ENCODE measurements around the gene SNTB2. TPM values are rescaled to one million over a fixed set of nuclear protein-coding genes. Genes with fewer than 3 reads are reported as not detected.

SNTB2 gene
- total RNA-seq, 1 experiment from 2014 or later = 20.2 TPM

GRCh38 chr16:69182730-69183416 is 4.1 kb upstream of the SNTB2 start:
- Histone ChIP-seq H3K27ac (ENCODE audit: insufficient read length, low read depth, low read length) (no peak overlapping the region), H3K27me3 (ENCODE audit: insufficient read depth, low read length) (no peaks in the 10 kb centered on the region)
- no peak for DNase-seq

More at GRCh38 chr16:69182730-69183416, 4.1 kb upstream of the SNTB2 start:
- no peak overlapping the region for H2BK5ac ChIP-seq (ENCODE audit: insufficient read length, low read length)
- Mint-ChIP-seq H3K36me3 (ENCODE audit: insufficient read depth in 1 of 3, low read depth in 3 of 3) (peaks cover 0 to 2% (median 0%) of the 10 kb centered on the region in 3 experiments; a peak in 3 of 7 replicates), H3K9me3 (no peaks in the 10 kb centered on the region), H3K4me1 (peaks cover 6% of the 10 kb centered on the region in 2 experiments; a peak in 3 of 4 replicates), H3K27ac (peak overlapping the region in 1 of 3 experiments; percentile 28; a peak in 1 of 7 replicates), H3K27me3 (ENCODE audit: low read depth) (no peaks in the 10 kb centered on the region), H3K4me3 (no peak overlapping the region)
- WGBS (ENCODE audit: extremely low coverage, insufficient read length, low lambda C conversion rate) = no CpG with 5 or more reads among the region's 10 CpGs
- no peak overlapping the region for H3K18ac ChIP-seq (ENCODE audit: insufficient read length, low read depth, low read length)
- no peak for TF ChIP-seq CTCF (conservative IDR thresholded peaks at IDR 0.05)
- no peak overlapping the region for H2BK15ac ChIP-seq (ENCODE audit: low read depth, low read length)
- no peak overlapping the region for H3K56ac ChIP-seq (ENCODE audit: insufficient read length, low read depth, low read length)
- no peak overlapping the region for H3K9ac ChIP-seq (ENCODE audit: extremely low read depth, insufficient read length, low read length)
- H3K4ac ChIP-seq (ENCODE audit: low read depth, low read length) = no peak overlapping the region
- no peak overlapping the region for H2BK20ac ChIP-seq (ENCODE audit: low read depth, low read length, poor library complexity, severe bottlenecking)
- no peaks in the 10 kb centered on the region for H3K4me1 ChIP-seq (ENCODE audit: insufficient read depth, low read length)
- H4K20me1 ChIP-seq (ENCODE audit: control insufficient read depth, insufficient read depth, insufficient read length) = no peaks in the 10 kb centered on the region
- no peak overlapping the region for H2AFZ ChIP-seq (ENCODE audit: low read length)
- no peak overlapping the region for H3T11ph ChIP-seq (ENCODE audit: low read length)
- H3K4me2 ChIP-seq (ENCODE audit: insufficient read depth, insufficient read length, low read length) = no peak overlapping the region
- H4K5ac ChIP-seq (ENCODE audit: insufficient read length, low read depth, low read length) = no peak overlapping the region
- no peaks in the 10 kb centered on the region for H3K9me3 ChIP-seq (ENCODE audit: control insufficient read depth, low read depth, low read length)
- H2BK12ac ChIP-seq (ENCODE audit: insufficient read length, low read depth, low read length) = peak overlapping the region; percentile 18
- no peak overlapping the region for H4K8ac ChIP-seq (replicated peaks; ENCODE audit: insufficient read length, low read depth, low read length)
- peaks cover 6% of the 10 kb centered on the region for H3K23me2 ChIP-seq (ENCODE audit: insufficient read length, low read depth, low read length, poor library complexity, severe bottlenecking)
- H3K23ac ChIP-seq (ENCODE audit: insufficient read length, low read depth, low read length) = peak overlapping the region; percentile 49
- H2AK5ac ChIP-seq (ENCODE audit: insufficient read length, low read length) = no peak overlapping the region
- no peaks in the 10 kb centered on the region for H3K79me1 ChIP-seq (ENCODE audit: insufficient read depth, low read depth, low read length, poor library complexity, severe bottlenecking)
- H3K14ac ChIP-seq (ENCODE audit: insufficient read depth, low read length) = no peak overlapping the region
- H3K79me2 ChIP-seq (ENCODE audit: insufficient read depth, low read length) = no peaks in the 10 kb centered on the region
- H4K91ac ChIP-seq (ENCODE audit: insufficient read length, low read depth, low read length) = no peak overlapping the region
- no peak overlapping the region for H2BK120ac ChIP-seq (ENCODE audit: low read depth, low read length, poor library complexity, severe bottlenecking)
